Uterus (tissue), 2 donors: ENCODE results near the gene PLD1.

Source experiments
- POLR2A ChIP-seq, 2 donors: fragments of 450-650 bp; IDR thresholded peaks; one replicate each; pipeline ENCODE4 v1.6.1; 2016; ENCODE audit warnings: antibody characterized with exemption in 2 of 2, mild to moderate bottlenecking in 1 of 2, moderate library complexity in 1 of 2
- TF ChIP-seq, protein P1 (sequence below), 4 experiments: fragments of 200-600 bp in 2 of 4; fragments of 450-650 bp in 2 of 4; sonication (generic) in 2 of 4; IDR thresholded peaks; one replicate each; pipeline ENCODE4 v1.5.1; 2016 to 2019; ENCODE audit warnings: antibody characterized with exemption in 4 of 4, mild to moderate bottlenecking in 2 of 4, moderate library complexity in 1 of 4

DNA sequence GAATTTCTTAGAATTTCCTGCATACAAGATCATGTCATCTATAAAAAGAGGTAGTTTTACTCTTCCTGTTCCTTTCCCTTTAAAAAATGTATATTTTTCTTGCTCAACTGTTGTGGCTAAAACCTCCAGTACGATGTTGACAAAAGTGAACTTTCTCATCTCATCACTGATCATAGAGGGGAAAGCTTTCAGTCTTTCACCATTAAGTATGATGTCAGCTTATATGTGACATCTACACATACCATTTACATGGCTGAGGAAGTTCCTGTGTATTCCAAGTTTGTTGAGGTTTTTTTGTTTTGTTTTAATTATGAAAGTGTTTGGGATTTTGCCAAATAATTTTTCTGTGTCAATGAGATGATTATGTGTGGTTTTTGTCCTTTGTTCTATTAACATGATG is 173.6 kb downstream of the PLD1 start:
- TF ChIP-seq, protein P1, sequence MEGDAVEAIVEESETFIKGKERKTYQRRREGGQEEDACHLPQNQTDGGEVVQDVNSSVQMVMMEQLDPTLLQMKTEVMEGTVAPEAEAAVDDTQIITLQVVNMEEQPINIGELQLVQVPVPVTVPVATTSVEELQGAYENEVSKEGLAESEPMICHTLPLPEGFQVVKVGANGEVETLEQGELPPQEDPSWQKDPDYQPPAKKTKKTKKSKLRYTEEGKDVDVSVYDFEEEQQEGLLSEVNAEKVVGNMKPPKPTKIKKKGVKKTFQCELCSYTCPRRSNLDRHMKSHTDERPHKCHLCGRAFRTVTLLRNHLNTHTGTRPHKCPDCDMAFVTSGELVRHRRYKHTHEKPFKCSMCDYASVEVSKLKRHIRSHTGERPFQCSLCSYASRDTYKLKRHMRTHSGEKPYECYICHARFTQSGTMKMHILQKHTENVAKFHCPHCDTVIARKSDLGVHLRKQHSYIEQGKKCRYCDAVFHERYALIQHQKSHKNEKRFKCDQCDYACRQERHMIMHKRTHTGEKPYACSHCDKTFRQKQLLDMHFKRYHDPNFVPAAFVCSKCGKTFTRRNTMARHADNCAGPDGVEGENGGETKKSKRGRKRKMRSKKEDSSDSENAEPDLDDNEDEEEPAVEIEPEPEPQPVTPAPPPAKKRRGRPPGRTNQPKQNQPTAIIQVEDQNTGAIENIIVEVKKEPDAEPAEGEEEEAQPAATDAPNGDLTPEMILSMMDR (IDR thresholded peaks at IDR 0.05): no peak
- TF ChIP-seq POLR2A (IDR thresholded peaks at IDR 0.05): no peak
